ENCODE data around the gene GGA3.
"Not testable (repeated sequence)": the region's sequence is repeated elsewhere in the genome, so short reads cannot be mapped to it uniquely, and the experiment has no call there.

The GGA3 gene

GRCh38 chr17:75271955-75272847, 10.8 kb upstream of the GGA3 start:
- DNase-seq, result peak; percentile 15

- peak; percentile 73 for DNase-seq
Measured at GRCh38 chr17:75271233-75271954, 10.0 kb upstream of the GGA3 start.

DNA sequence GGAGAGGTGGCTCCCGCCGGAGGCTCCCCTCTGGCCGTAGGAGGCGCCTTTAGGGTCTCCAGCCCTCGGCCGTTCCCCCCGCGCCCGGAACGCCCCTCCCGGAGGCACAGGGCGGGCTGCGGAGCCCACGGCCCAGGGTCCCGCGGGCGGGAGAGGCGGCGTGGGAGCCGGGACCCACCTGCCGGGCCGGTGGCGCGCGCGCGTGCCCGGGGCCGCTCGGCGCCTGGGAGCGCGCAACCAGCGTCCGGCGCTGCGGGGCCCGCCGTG, 9.5 kb upstream of the GGA3 start, which contains the start of gene MIF4GD:
Gene MIF4GD (minus strand): TSS at position 266 of the 267 bp plus-strand sequence. CDS start 1,036 bp downstream, outside the sequence.
- DNase-seq, result no peak

GRCh38 chr17:75270218-75270965, 9.0 kb upstream of the GGA3 start:
- DNase-seq, result peak; percentile 57

DNA sequence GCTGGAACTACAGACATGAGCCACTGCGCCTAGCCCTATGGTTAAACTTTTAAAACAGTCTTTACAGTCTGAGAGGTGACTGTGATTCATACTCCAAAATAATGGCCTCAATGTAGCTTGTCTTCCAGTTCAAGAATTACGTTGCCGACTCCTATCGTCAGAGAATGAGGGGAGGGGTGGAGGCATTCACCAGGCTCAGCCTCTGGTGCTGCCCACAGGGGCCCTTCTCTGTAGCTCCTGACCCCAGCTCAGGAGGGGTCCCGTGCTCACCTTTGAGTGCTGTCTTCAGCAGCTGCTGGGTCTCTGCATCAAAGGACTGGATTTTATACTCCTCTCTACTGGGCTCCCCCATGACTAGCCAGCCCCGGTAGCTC, 8.4 kb upstream of the GGA3 start:
- DNase-seq, result no peak

DNA sequence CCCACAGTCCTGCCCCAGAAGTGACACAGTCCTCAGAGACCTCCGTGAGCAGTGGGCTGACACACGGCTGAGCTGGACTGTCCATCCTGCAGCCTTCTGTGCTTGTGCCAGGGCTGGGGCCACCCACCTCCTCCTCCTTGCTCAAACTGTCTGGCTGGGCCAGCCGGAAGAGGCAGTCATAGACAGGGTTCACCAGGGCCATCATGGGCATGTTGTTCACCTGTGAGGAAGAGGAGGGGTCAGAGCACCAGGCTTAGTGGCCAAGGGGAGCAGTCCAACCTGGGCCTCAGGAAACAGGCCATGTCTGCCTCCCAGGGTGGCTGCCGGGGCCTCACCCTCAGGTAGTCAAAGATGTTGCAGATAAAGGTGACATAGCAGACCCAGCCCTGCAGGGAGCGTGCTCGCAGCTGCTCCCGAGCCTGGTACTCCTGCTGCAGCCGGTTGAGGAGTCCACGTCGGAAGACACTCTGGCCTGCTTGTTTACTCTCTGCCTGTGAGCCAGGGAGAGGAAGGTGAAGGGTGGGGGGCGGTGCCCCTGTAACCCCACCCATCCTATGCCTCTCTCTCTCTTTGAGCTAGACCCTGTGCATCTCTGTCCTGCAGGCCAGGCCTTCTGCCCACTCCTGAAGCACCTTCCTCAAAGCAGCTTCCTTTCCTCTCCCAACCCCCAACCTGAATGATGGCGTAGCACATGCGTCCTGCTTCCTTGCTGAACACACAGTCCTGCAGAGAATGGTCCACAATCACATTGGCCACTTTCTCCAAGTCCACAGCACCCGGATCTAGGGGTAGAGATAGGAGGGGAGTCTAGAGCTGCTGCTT, 6.2 kb upstream of the GGA3 start:
- DNase-seq, result no peak

GRCh38 chr17:75267153-75267410, 5.7 kb upstream of the GGA3 start:
- no peak for DNase-seq

GRCh38 chr17:75266316-75267152, 5.1 kb upstream of the GGA3 start:
- DNase-seq, result no peak

GRCh38 chr17:75265614-75266315, 4.4 kb upstream of the GGA3 start:
- no peak for DNase-seq

DNA sequence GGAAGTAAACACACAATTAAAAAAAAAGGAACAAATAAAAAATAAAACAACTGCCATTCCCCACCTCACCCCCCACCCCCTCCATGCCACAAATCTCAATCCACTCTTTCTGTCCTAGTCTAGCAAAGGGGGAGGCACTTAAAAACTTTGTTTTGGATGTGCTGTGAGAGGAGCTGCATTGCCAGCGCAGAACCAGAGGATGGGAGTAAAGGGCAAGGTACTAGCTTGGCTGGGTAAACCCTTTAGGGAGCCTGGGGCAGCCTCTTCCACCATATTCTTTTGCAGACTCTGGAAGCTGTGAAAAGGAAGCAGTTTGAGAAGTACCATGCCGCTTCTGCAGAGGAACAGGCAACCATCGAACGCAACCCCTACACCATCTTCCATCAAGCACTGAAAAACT, 1.6 kb upstream of the GGA3 start:
- no peak for DNase-seq

DNA sequence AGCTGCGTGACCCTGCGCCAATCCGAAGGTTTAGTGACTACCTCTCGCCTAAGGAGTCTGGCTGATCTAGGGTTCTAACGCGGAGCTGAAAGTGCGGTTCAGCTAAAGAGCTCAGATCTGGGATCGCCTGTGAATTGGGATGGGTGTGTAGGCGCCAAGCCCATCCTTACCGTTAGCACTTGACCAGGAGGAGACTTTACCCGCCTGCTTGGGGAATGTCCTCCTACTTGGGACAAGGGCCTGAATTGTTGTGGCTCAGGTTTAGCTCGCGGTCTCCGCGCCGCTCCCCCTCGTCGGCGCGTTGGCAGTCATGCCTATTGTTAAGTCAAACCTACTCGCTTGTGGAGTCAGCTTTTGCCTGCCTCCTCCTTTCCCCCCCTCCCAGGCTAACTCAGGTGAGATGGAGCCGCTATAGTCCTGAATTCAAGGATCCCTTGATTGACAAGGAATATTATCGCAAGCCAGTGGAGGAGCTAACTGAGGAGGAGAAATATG, 753 bp upstream of the GGA3 start:
- DNase-seq, result no peak

GRCh38 chr17:75260641-75261335, 618 bp downstream of the GGA3 start:
- no peak for DNase-seq

DNA sequence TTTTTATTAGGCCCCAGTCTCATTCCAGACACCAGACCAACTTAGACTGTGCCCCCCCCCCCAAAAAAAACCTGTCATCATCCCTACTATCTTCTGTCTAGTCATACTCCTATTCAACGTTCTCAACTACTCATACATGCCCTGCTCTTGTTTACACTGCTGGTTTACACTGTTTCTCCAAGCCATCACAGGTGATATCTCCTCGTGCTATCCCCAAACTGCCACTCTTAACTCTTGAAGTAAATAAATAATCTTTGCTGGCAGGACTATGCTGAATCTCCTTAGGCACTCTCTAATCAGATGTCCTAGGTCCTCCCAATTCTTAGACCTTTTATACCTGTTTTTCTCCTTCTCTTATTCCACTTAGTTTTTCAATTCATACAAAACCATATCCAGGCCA, 4.2 kb downstream of the GGA3 start:
- not testable (repeated sequence) for DNase-seq

DNA sequence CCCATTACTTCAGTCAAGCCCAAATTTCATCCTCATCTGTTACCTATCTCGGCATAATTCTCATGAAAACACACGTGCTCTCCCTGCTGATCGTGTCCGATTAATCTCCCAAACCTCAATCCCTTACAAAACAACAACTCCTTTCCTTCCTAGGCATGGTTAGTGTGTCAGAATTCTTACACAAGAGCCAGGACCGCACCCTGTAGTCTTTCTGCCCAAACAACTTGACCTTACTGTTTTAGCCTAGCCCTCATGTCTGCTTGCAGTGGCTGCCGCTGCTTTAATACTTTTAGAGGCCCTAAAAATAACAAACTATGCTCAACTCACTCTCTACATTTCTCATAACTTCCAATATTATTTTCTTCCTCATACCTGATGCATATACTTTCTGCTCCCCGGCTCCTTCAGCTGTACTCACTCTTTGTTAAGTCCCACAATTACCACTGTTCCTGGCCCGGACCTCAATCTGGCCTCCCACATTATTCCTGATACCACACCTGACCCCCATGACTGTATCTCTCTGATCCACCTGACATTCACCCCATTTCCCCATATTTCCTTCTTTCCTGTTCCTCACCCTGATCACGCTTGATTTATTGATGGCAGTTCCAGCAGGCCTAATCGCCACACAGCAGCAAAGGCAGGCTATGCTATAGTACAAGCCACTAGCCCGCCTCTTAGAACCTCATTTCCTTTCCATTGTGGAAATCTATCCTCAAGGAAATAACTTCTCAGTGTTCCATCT, 5.3 kb downstream of the GGA3 start:
- DNase-seq, result not testable (repeated sequence)

GRCh38 chr17:75252039-75252816, 9.2 kb downstream of the GGA3 start:
- no peak for DNase-seq

- DNase-seq, result peak; percentile 81
Measured at GRCh38 chr17:75250009-75250471, 11.4 kb downstream of the GGA3 start.

GRCh38 chr17:75249564-75249963, 11.8 kb downstream of the GGA3 start:
- DNase-seq, result no peak

- no peak for DNase-seq
Measured at GRCh38 chr17:75246404-75246803, 15.0 kb downstream of the GGA3 start.

- no peak for DNase-seq
Measured at GRCh38 chr17:75245011-75245410, 16.4 kb downstream of the GGA3 start.
